Tibial nerve (tissue), 4 donors: Measurements from ENCODE around the gene PUM1. TPM values are rescaled to one million over a fixed set of nuclear protein-coding genes. Genes with fewer than 3 reads are reported as not detected.

Experiments
- DNase-seq, 2 donors: peaks; one replicate each; pipeline ENCODE4 v3.0.0-alpha.2; 2019; ENCODE audit warnings: low spot score in 2 of 2
- H3K27ac ChIP-seq, 4 donors: fragments of 200-600 bp; sonication (generic) in 3 of 4; one replicate each; pipeline ENCODE4 v1.5.1; 2017 to 2019; ENCODE audit warnings: mild to moderate bottlenecking in 1 of 4
- H3K27me3 ChIP-seq, 2 donors: fragments of 200-600 bp; sonication (generic) in 1 of 2; one replicate each; pipeline versions ENCODE4 v1.5.1 to v1.6.0; 2017 to 2019
- H3K36me3 ChIP-seq, 3 donors: fragments of 200-600 bp; sonication (generic); one replicate each; pipeline ENCODE4 v1.5.1; 2018 to 2019
- H3K4me1 ChIP-seq, 4 donors: fragments of 200-600 bp; sonication (generic) in 3 of 4; one replicate each; pipeline ENCODE4 v1.5.1; 2017 to 2019
- H3K4me3 ChIP-seq, 4 donors: fragments of 200-600 bp; sonication (generic) in 3 of 4; one replicate each; pipeline ENCODE4 v1.5.1; 2017 to 2019; ENCODE audit warnings: mild to moderate bottlenecking in 1 of 4, moderate library complexity in 1 of 4
- H3K9me3 ChIP-seq, 4 donors: fragments of 200-600 bp; sonication (generic) in 3 of 4; one replicate each; pipeline ENCODE4 v1.5.1; 2017 to 2019
- CTCF ChIP-seq, 5 experiments: fragments of 200-600 bp in 3 of 5; fragments of 450-650 bp in 2 of 5; sonication (generic) in 3 of 5; IDR thresholded peaks; one replicate each; pipeline ENCODE4 v1.5.1; 2016 to 2019; ENCODE audit warnings: antibody characterized with exemption in 5 of 5, mild to moderate bottlenecking in 3 of 5, moderate library complexity in 2 of 5
- EP300 ChIP-seq, 2 donors: sonication (generic); formaldehyde crosslinking; IDR thresholded peaks; one replicate each; pipeline ENCODE4 v1.6.1; 2017; ENCODE audit warnings: antibody characterized with exemption in 2 of 2, mild to moderate bottlenecking in 1 of 2
- POLR2A ChIP-seq, 2 donors: fragments of 450-650 bp; IDR thresholded peaks; one replicate each; pipeline ENCODE4 v1.6.1; 2017; ENCODE audit warnings: antibody characterized with exemption in 2 of 2, mild to moderate bottlenecking in 2 of 2, moderate library complexity in 2 of 2
- WGBS, 2 donors: methylation state at CpG; one replicate each; pipeline ENCODE4 v1.1.5; 2018; 5-methylcytosine and 5-hydroxymethylcytosine counted together
- total RNA-seq, 4 donors: library from RNA; depleted of rRNA; stranded (reverse); fragments of >200 nt; gene quantifications; one replicate each; pipeline ENCODE4 v1.1.0, GENCODE V29; 2016

PUM1 gene
- total RNA-seq, 4 donors from 2014 or later, result 64.8 to 93.4 (median 76.0) TPM

DNA sequence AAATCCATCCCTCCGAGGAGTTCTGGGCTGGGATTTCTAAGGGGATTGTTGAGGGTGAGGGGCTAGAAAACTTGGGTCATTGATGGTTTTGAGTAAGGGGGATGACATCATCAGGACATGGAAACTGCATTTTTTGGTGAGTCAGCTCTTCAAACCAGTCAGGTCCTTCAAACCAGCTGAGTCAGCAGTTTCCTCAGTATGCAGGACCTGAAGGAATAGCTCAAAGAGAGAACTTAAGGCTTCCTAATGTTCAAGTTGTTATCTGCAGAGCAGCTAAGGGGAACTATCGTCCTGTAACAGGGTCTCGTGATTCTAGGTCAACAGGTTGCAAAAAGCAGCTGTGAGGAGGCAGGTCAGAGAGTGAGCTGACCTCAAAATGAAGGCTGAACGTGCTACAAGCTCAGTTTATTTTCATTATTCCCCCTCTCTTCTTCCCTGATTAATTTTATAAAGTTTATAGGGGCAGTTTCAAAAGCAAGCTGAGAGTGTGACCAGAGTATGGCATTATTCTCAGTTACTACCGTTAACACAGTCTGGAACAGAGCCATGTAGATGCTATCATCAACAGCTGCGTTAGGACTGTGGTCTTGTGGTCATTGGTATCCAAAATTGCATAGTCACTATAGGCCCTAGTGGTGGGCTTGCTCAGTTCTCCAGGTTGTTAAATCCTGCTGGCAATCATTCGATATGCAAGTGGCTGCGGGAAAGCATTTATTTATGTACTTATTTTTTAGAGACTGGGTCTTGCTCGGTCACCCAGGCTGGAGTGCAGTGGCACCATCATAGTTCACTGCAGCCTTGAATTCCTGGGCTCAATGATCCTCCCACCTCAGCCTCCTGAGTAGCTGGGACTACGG lies 146.3 kb downstream of the PUM1 start:
- Histone ChIP-seq H3K27ac (no peak overlapping the region), H3K4me1 (peaks cover 0 to 3% (median 0%) of the 10 kb centered on the region in 4 donors), H3K27me3 (no peaks in the 10 kb centered on the region), H3K36me3 (no peaks in the 10 kb centered on the region), H3K9me3 (no peaks in the 10 kb centered on the region), H3K4me3 (no peak overlapping the region)
- WGBS, 2 donors, result 62 to 69% methylated on average over 10 of the region's 10 CpGs
- TF ChIP-seq CTCF (IDR thresholded peaks at IDR 0.05) (no peak), EP300 (IDR thresholded peaks at IDR 0.05) (peak in 1 of 2 donors; percentile 33)
- DNase-seq, result no peak

DNA sequence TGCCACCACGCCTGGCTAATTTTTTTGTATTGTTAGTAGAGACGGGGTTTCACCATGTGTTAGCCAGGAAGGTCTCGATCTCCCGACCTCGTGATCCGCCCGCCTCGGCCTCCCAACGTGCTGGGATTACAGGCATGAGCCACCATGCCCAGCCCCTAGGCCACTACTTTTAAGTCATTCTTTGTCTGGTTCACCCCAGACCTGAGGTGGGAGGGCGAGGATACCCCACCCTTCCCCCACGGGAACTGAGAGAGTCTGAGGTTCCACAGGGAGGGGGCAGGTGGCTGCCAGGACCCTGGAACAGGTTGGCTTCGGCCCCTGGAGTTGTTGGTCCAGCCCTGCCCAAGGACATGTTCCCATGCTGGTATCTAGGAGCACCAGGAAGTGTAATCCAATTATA lies 149.2 kb downstream of the PUM1 start:
- H3K4me1 ChIP-seq, result peaks cover 0 to 5% (median 0%) of the 10 kb centered on the region in 4 donors
- no peaks in the 10 kb centered on the region for H3K27me3 ChIP-seq
- no peak overlapping the region for H3K4me3 ChIP-seq
- TF ChIP-seq EP300 (IDR thresholded peaks at IDR 0.05) (no peak), POLR2A (IDR thresholded peaks at IDR 0.05) (no peak), CTCF (IDR thresholded peaks at IDR 0.05) (no peak)
- H3K36me3 ChIP-seq, result no peaks in the 10 kb centered on the region
- H3K27ac ChIP-seq, result no peak overlapping the region
- DNase-seq, result no peak
- 77 to 86% methylated on average over 12 of the region's 12 CpGs for WGBS, 2 donors
- no peaks in the 10 kb centered on the region for H3K9me3 ChIP-seq

DNA sequence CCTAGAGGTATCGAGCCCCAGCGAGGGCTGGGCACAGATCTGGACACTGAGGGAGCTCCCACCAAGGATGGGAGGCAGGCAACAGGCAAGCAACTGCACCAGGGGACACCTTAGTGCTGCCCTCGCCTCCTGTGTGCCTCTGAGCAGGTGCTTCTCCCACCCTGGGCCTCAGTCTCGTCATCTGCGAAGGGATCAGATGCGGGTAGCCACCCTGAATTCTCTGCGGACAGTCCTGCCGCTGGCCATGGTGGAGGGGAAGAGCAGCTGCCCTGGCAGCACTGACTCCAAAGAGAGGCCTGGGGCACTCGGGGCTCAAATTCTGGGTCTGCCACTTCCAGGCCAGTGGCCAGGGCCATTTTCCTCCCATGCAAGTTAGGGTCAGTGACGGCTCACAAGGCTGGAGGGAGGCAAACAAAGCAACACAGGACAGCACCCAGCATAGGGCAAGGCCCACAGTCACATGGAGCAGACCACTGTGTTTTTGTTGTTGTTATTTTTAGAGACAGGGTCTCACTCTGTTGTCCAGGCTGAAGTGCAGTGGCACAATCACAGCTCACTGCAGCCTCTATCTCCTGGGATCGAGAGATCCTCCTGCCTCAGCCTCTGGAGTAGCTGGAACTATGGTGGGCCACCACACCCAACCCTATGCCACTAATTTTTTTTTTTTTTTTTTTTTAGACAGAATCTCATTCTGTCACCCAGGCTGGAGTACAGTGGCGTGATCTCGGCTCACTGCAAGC lies 149.9 kb downstream of the PUM1 start:
- H3K9me3 ChIP-seq, result no peaks in the 10 kb centered on the region
- no peaks in the 10 kb centered on the region for H3K27me3 ChIP-seq
- peaks cover 0 to 8% (median 0%) of the 10 kb centered on the region in 4 donors for H3K4me1 ChIP-seq
- no peak overlapping the region for H3K27ac ChIP-seq
- 89 to 92% methylated on average over 8 to 13 of the region's 13 CpGs for WGBS, 2 donors
- DNase-seq, result no peak
- no peaks in the 10 kb centered on the region for H3K36me3 ChIP-seq
- TF ChIP-seq CTCF (IDR thresholded peaks at IDR 0.05), result no peak
- no peak for TF ChIP-seq EP300 (IDR thresholded peaks at IDR 0.05)
- TF ChIP-seq POLR2A (IDR thresholded peaks at IDR 0.05), result no peak
- no peak overlapping the region for H3K4me3 ChIP-seq

- no peak for DNase-seq
- H3K27me3 ChIP-seq, result no peaks in the 10 kb centered on the region
- H3K27ac ChIP-seq, result no peak overlapping the region
- 66 to 72% methylated on average over 4 of the region's 4 CpGs for WGBS, 2 donors
- no peaks in the 10 kb centered on the region for H3K9me3 ChIP-seq
- TF ChIP-seq CTCF (IDR thresholded peaks at IDR 0.05) (no peak), EP300 (IDR thresholded peaks at IDR 0.05) (no peak), POLR2A (IDR thresholded peaks at IDR 0.05) (no peak)
- no peaks in the 10 kb centered on the region for H3K36me3 ChIP-seq
- H3K4me3 ChIP-seq, result no peak overlapping the region
- peaks cover 0 to 12% (median 0%) of the 10 kb centered on the region in 4 donors for H3K4me1 ChIP-seq
These were observed 150.6 kb downstream of the PUM1 start for GRCh38 chr1:30914931-30915330.

GRCh38 chr1:30914587-30914922 lies 151.0 kb downstream of the PUM1 start:
- TF ChIP-seq CTCF (IDR thresholded peaks at IDR 0.05) (no peak), POLR2A (IDR thresholded peaks at IDR 0.05) (no peak), EP300 (IDR thresholded peaks at IDR 0.05) (no peak)
- peaks cover 0 to 14% (median under 1%) of the 10 kb centered on the region in 4 donors for H3K4me1 ChIP-seq
- no peaks in the 10 kb centered on the region for H3K27me3 ChIP-seq
- no peak overlapping the region for H3K4me3 ChIP-seq
- no peak overlapping the region for H3K27ac ChIP-seq
- H3K9me3 ChIP-seq, result no peaks in the 10 kb centered on the region
- no peak for DNase-seq
- no peaks in the 10 kb centered on the region for H3K36me3 ChIP-seq
- WGBS, 2 donors, result 80 to 91% methylated on average over 3 of the region's 3 CpGs
